SK-N-SH (cell line): ENCODE measurements around the gene SLC4A8. TPM values are rescaled to one million over a fixed set of nuclear protein-coding genes. Genes with fewer than 3 reads are reported as not detected.

Source experiments
- CTCF ChIA-PET: fragments of 300-600, 350-600 bp; formaldehyde crosslinking; extraction: SDS; loops from one replicate; lab custom pipeline; 2021; lab: Yijun Ruan, JAX
- POLR2A ChIA-PET: fragments of 350-600 bp; sonication (Branson Sonifier 250); formaldehyde crosslinking; extraction: SDS; loops from one replicate; lab custom pipeline; 2020; ENCODE audit warnings: antibody characterized with exemption, inconsistent platforms; lab: Yijun Ruan, JAX
- DNase-seq: peaks from one replicate; pipeline ENCODE4 v3.0.0; 2012
- H2AFZ ChIP-seq: fragments of 200-600 bp; sonication (generic); 2 replicates; pipeline ENCODE4 v1.8.1; 2016; ENCODE audit warnings: antibody characterized with exemption, mild to moderate bottlenecking, low read depth
- H3F3A ChIP-seq: fragments of 200-600 bp; sonication (generic); replicated peaks from 2 replicates; pipeline ENCODE3; 2016; ENCODE audit warnings: antibody characterized with exemption, mild to moderate bottlenecking; ENCODE audit not compliant: insufficient read depth
- H3K27ac ChIP-seq, 2 experiments: fragments of 200-500 bp in 1 of 2; fragments of 200-600 bp in 1 of 2; sonication (Bioruptor generic) in 1 of 2; sonication (generic), shearing (Covaris generic) in 1 of 2; 2 replicates each; pipeline versions ENCODE4 v1.5.1 to v1.6.1; 2014 to 2016; ENCODE audit warnings: low read depth in 2 of 2, inconsistent platforms in 1 of 2, low read length in 1 of 2, mild to moderate bottlenecking in 1 of 2, mixed read lengths in 1 of 2
- H3K27me3 ChIP-seq: fragments of 200-600 bp; sonication (generic), shearing (Covaris generic); 2 replicates; pipeline ENCODE4 v1.6.1; 2016; ENCODE audit warnings: mixed run types; ENCODE audit not compliant: insufficient read depth
- H3K36me3 ChIP-seq, 2 experiments: fragments of 200-500 bp in 1 of 2; fragments of 200-600 bp in 1 of 2; sonication (Bioruptor generic) in 1 of 2; sonication (generic) in 1 of 2; replicated peaks in 1 of 2; 2 replicates each; pipeline versions ENCODE3 to v1.5.1; 2014 to 2016; ENCODE audit warnings: low read length in 1 of 2, mild to moderate bottlenecking in 1 of 2; ENCODE audit not compliant: insufficient read depth in 2 of 2, control insufficient read depth in 1 of 2
- H3K4me1 ChIP-seq, 2 experiments: fragments of 200-500 bp in 1 of 2; fragments of 200-600 bp in 1 of 2; sonication (Bioruptor generic) in 1 of 2; sonication (generic), shearing (Covaris generic) in 1 of 2; 2 replicates each; pipeline versions ENCODE4 v1.5.1 to v1.6.1; 2014 to 2016; ENCODE audit warnings: low read depth in 1 of 2, low read length in 1 of 2, mixed run types in 1 of 2; ENCODE audit not compliant: insufficient read depth in 2 of 2, control insufficient read depth in 1 of 2
- H3K4me2 ChIP-seq: fragments of 200-600 bp; sonication (generic), shearing (Covaris generic); 2 replicates; pipeline ENCODE4 v1.6.1; 2017; ENCODE audit warnings: mixed run types
- H3K4me3 ChIP-seq, 2 experiments: fragments of 200-500 bp in 1 of 2; fragments of 200-600 bp in 1 of 2; sonication (Bioruptor generic) in 1 of 2; sonication (generic), shearing (Covaris generic) in 1 of 2; 2 replicates each; pipeline versions ENCODE4 v1.5.1 to v1.8.1; 2014 to 2016; ENCODE audit warnings: low read depth in 2 of 2, inconsistent platforms in 1 of 2, low read length in 1 of 2, mild to moderate bottlenecking in 1 of 2, mixed read lengths in 1 of 2, moderate library complexity in 1 of 2
- H3K79me2 ChIP-seq: fragments of 200-600 bp; sonication (generic); 2 replicates; pipeline ENCODE4 v1.8.1; 2017; ENCODE audit warnings: mild to moderate bottlenecking; ENCODE audit not compliant: insufficient read depth
- H3K9ac ChIP-seq: fragments of 200-600 bp; sonication (generic); 2 replicates; pipeline ENCODE4 v1.6.1; 2017; ENCODE audit warnings: mixed run types
- H3K9me2 ChIP-seq: fragments of 200-600 bp; sonication (generic); 2 replicates; pipeline ENCODE4 v1.6.1; 2017; ENCODE audit warnings: mixed run types
- H3K9me3 ChIP-seq: fragments of 200-600 bp; sonication (generic); 2 replicates; pipeline ENCODE4 v1.6.1; 2017; ENCODE audit warnings: mixed run types, mild to moderate bottlenecking, moderate library complexity
- H4K20me1 ChIP-seq: fragments of 200-600 bp; sonication (generic); 2 replicates; pipeline ENCODE4 v1.6.1; 2017; ENCODE audit warnings: mild to moderate bottlenecking, mixed run types; ENCODE audit not compliant: insufficient read depth
- CTCF ChIP-seq: fragments of 200-600 bp; sonication (generic); IDR thresholded peaks from 2 replicates; pipeline ENCODE4 v1.6.1; 2017; ENCODE audit warnings: antibody characterized with exemption, mild to moderate bottlenecking, moderate library complexity
- ELF1 ChIP-seq: IDR thresholded peaks from 2 replicates; pipeline ENCODE4 v1.4.0; 2012
- EP300 ChIP-seq, 2 experiments: IDR thresholded peaks; 2 replicates each; pipeline versions ENCODE4 v1.4.0 to v1.6.1; 2012; ENCODE audit warnings: borderline replicate concordance in 1 of 2, low read depth in 1 of 2, low read length in 1 of 2
- FOXJ3 ChIP-seq: sonication (generic); formaldehyde crosslinking; IDR thresholded peaks from 2 replicates; pipeline ENCODE4 v1.5.1; 2020; ENCODE audit warnings: mild to moderate bottlenecking, missing genetic modification reagents
- FOXM1 ChIP-seq: IDR thresholded peaks from 2 replicates; pipeline ENCODE4 v1.4.0; 2012; ENCODE audit warnings: low read depth, mild to moderate bottlenecking
- GATA2 ChIP-seq: sonication (generic); formaldehyde crosslinking; IDR thresholded peaks from 2 replicates; pipeline ENCODE4 v1.5.0; 2020; ENCODE audit warnings: mild to moderate bottlenecking, missing genetic modification reagents
- IRF3 ChIP-seq: fragments of 150-350 bp; IDR thresholded peaks from 2 replicates; pipeline ENCODE4 v1.6.1; 2016; ENCODE audit warnings: mild to moderate bottlenecking, low read depth, low read length
- MAX ChIP-seq: IDR thresholded peaks from 2 replicates; pipeline ENCODE4 v1.4.0; 2012; ENCODE audit warnings: low read depth
- MXI1 ChIP-seq: IDR thresholded peaks from 2 replicates; pipeline ENCODE4 v1.6.1; 2012; ENCODE audit warnings: mild to moderate bottlenecking, low read depth, low read length, improper control_type of control experiment
- NFIC ChIP-seq: IDR thresholded peaks from 2 replicates; pipeline ENCODE4 v1.4.0; 2012; ENCODE audit warnings: borderline replicate concordance
- NRF1 ChIP-seq: IDR thresholded peaks from 2 replicates; pipeline ENCODE4 v1.6.1; 2012; ENCODE audit warnings: low read depth, mild to moderate bottlenecking, low read length
- RCOR1 ChIP-seq: fragments of 150-350 bp; IDR thresholded peaks from 2 replicates; pipeline ENCODE4 v1.6.1; 2017; ENCODE audit warnings: antibody characterized with exemption, low read length
- RXRA ChIP-seq: IDR thresholded peaks from 2 replicates; pipeline ENCODE4 v1.4.0; 2012; ENCODE audit warnings: low read depth, mild to moderate bottlenecking, borderline replicate concordance
- SIN3A ChIP-seq: IDR thresholded peaks from 2 replicates; pipeline ENCODE4 v1.6.1; 2012; ENCODE audit warnings: low read depth, mild to moderate bottlenecking, low read length, moderate library complexity, borderline replicate concordance
- USF2 ChIP-seq: fragments of 150-350 bp; IDR thresholded peaks from 2 replicates; pipeline ENCODE4 v1.6.1; 2017; ENCODE audit warnings: antibody characterized with exemption, low read length, low read depth, borderline replicate concordance
- ZBTB33 ChIP-seq: IDR thresholded peaks from 2 replicates; pipeline ENCODE4 v1.4.0; 2012; ENCODE audit warnings: low read depth, borderline replicate concordance
- WGBS: methylation state at CpG from one replicate; pipeline ENCODE4 v1.1.6; 2017; ENCODE audit warnings: low lambda C conversion rate; 5-methylcytosine and 5-hydroxymethylcytosine counted together
- polyA plus RNA-seq, 3 experiments: library from polyadenylated mRNA; depleted of rRNA; stranded (reverse); fragments of >200 nt; gene quantifications; 2 replicates each; pipeline ENCODE4 v1.2.3, GENCODE V29; 2012

SLC4A8 gene
- polyA plus RNA-seq, 1 of the 3 experiments (the other 2 are of a cell fraction), result 5.2 TPM

GRCh38 chr12:51397670-51398069, 27.0 kb upstream of the SLC4A8 start:
- DNase-seq, result no peak
- WGBS, result 66% methylated on average over 4 of the region's 4 CpGs
- Histone ChIP-seq H3K27me3 (no peaks in the 10 kb centered on the region), H3K4me1 (peaks cover 4 to 16% of the 10 kb centered on the region in 2 experiments; a peak in 2 of 4 replicates), H4K20me1 (no peaks in the 10 kb centered on the region), H3K9me2 (no peaks in the 10 kb centered on the region), H3K9me3 (no peaks in the 10 kb centered on the region), H3F3A (peaks cover 15% of the 10 kb centered on the region), H3K9ac (no peak overlapping the region), H3K79me2 (no peaks in the 10 kb centered on the region), H2AFZ (no peak overlapping the region), H3K4me3 (no peak overlapping the region), H3K4me2 (no peak overlapping the region), H3K36me3 (no peaks in the 10 kb centered on the region), H3K27ac (no peak overlapping the region)
- CTCF ChIA-PET, result interaction anchor here (1.0 to 2.2 kb wide), 3 partner anchors 9 to 24 kb away, joined by 3 to 7 read pairs (median 3); no protein-coding TSS in a partner anchor
- POLR2A ChIA-PET, result interaction anchor here (0.6 kb wide), 1 partner anchor 12 kb away, joined by 9 read pairs; no protein-coding TSS in a partner anchor
- TF ChIP-seq RXRA (no peak), SIN3A (no peak), RCOR1 (no peak), ELF1 (no peak), NRF1 (no peak), MAX (no peak), FOXM1 (no peak), USF2 (no peak), ZBTB33 (no peak), IRF3 (no peak), GATA2 (CRISPR knock-in tag) (no peak), CTCF (no peak), MXI1 (no peak), EP300 (IDR thresholded peaks at IDR 0.05; ENCODE audit: borderline replicate concordance in 1 of 2, low read depth in 1 of 2, low read length in 1 of 2) (no peak), NFIC (no peak), FOXJ3 (CRISPR knock-in tag) (no peak)
